Fibroblast of skin of left quadriceps (primary cell): ENCODE measurements around the gene PYM1.

ENCODE experiments used
- DNase-seq, 2 experiments: peaks; one replicate each; pipeline ENCODE4 v3.0.0-alpha.2; 2013; ENCODE audit warnings: low read depth in 2 of 2

PYM1 gene

DNA sequence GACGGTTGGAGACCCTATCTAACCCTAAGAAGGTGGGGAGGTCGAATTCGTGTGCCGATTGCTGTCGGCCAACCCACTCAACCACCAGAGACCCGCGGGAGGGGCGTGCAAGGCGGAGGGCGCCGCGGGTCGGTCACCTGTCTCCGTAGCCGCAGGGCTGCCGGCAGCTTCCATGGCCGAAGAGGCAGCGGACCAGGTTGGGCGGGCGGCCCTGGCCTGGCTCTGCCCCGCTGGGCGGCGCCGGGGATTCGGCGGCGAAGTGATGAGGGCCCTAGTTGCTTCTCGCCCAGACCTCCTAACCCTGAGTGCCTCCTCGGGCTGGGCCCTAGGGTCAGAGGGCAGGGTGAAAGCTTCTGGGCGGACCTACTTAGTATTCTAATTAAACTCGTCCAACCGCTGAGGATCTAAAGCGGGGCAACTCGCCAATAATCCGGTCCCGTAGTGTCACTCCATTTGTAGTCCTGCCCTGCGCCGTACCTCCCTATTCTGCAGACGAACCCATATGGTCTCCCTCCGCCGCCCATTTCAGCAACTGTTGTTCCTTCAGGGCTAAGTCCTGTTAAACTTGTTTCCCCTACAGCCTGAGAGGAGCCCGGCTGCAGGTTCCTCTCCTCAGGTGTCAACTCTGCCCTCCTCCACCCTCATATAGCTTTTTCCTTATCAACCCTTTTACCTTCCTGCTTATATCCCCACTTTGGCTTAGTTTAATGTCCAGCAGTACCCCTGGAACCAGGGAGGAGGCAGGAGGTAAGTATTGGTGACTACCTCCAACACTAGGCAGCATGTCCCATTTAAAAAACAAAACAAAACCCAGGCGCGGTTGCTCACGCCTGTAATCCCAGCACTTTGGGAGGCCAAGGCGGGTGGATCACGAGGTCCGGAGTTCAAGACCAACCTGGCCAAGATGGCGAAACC is at the start of gene PYM1:
PYM1 (minus strand) TSS at position 307 of the 915 bp plus-strand sequence; CDS start at position 174, 133 bp downstream.
- no peak for DNase-seq

DNA sequence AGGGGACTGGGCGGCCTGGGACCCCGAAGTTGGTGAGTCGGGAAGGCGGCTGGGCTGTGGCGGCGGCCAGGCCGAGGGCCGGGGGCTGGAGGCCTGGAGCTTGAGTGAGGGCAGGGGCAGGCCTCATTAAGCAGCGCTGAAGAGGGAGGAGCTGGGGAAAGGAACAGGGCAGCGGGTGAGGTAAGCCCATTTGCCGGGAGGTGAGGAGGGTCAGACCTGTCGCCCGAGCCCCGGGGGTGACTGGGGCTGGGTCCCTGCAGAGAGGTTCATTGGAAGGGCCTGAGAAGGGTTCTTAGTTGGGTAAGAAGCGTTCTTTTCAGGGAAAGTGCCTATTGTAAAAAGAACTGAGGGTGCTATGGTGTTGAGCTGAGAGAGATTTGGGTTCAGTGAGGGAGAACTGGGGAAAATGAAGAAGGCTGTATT is 46.6 kb upstream of the PYM1 start:
- DNase-seq, result no peak

DNA sequence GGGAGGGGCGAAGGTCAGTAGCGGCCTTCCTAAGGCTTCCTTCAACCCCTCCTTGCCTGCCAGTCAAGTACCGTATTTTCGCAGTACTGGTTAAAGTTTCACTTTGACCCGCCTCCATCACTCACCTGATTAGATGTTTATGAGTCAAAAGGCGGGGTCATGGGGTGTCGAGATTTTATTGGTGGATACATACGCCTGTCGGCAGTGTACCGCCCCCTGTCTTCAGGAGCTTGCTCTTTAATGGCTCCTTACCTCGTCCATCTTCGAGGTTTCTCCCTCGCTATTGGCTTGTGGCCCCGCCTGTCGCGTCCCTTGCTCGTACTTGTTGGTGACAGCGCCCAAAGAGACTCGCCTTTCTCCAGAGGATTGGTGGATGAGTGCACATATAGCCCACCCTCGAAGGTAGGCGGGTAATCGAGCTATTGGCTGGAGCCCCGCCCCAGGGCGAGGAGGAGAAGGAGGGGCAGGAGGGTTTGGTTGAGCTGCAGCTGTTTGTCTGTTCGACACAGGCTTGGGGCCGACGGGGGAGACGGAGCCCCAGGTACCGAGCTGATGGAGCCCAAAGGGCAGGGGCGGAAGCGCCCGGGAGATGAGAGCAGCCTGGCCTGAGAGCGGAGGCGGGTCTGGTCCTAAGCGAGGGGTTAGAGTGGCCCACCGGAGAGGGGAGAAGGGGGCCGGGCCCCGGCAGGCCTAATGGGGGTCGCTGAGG is 46.1 kb upstream of the PYM1 start, which contains the start of gene RAB5B:
RAB5B (plus strand) TSS at position 480 of the 709 bp plus-strand sequence. CDS start 12,883 bp downstream, outside the sequence.
- peak; percentile 100 for DNase-seq

DNA sequence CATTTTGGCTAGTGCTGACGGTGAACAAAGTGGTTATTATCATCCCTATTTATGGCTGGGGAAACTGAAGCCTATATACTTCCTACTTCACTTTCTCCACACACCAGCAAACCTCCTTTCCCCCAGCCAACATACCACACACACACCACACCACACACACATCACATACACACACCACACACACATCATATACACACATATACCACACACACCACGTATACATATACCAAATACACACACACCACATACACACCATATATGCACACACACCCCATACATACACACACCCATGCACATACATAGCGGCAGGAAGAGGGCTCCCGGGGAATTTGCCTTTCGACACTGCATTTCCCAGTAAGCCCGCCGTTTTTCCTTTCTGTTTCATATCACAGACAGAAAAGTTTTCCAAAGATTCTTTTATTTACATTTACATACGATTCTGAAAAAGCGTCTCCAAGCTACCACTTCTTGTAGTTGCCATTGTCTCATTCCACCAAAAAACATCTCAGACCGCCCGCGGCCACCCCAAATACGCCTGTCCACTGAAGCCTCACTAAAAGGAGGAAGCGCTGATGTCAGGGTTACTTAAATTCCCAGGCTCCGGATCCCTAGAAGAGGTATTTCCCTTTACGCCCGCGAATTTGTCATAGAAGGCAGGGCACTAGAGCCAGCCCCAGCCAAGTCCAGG is 45.4 kb upstream of the PYM1 start:
- DNase-seq, result no peak

DNA sequence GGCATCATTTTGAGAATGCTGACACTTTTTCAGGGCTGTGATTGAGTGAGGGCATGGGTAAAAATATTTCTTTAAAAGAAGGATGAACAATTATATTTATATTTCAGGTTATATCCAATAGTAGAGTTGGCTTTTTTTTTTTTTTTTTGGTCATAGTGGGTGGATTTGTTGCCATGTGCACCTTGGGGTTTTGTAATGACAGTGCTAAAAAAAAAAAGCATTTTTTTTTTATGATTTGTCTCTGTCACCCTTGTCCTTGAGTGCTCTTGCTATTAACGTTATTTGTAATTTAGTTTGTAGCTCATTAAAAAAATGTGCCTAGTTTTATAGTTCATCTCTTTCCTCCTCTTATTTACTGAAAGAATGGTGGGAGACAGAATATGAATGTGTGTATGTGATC is 44.8 kb upstream of the PYM1 start:
- DNase-seq, result no peak

DNA sequence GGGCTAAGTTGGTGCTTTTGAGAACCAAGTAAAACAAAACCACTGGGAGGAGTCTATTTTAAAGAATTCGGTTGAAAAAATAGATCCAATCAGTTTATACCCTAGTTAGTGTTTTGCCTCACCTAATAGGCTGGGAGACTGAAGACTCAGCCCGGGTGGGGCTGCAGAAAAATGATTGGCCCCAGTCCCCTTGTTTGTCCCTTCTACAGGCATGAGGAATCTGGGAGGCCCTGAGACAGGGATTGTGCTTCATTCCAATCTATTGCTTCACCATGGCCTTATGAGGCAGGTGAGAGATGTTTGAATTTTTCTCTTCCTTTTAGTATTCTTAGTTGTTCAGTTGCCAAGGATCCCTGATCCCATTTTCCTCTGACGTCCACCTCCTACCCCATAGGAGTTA is 44.3 kb upstream of the PYM1 start:
- DNase-seq, result no peak

DNA sequence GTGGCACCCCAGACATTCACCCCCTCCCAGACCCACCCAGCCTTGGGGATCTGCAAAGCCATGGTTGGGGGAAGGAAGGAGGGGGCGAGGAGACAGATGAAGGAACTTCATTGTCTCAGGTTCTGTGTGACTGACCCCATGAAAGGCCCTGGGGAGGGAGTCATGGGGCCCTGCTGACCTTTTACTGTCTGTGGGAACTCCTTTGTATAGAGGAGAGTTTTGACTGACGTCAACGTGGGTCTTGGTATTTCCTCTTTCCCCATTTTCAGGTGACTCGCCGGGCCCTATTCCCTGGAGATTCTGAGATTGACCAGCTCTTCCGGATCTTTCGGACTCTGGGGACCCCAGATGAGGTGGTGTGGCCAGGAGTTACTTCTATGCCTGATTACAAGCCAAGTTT is 43.1 kb upstream of the PYM1 start:
- DNase-seq, result no peak

DNA sequence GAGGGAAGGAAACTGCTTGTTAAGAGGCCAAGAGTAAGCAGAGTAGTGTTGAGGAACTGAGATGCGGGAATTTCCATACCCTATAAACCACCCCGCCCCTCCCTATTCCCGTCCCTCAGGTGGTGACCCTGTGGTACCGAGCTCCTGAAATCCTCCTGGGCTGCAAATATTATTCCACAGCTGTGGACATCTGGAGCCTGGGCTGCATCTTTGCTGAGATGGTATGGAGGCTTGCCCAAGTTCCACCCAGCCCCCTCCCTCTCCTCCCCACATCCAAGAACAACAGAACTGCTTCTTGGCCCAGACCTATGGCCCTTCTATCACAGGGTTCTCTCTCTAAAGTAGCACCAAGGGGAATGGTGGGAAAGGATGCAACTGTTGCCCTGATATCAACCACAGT is 41.7 kb upstream of the PYM1 start:
- no peak for DNase-seq

DNA sequence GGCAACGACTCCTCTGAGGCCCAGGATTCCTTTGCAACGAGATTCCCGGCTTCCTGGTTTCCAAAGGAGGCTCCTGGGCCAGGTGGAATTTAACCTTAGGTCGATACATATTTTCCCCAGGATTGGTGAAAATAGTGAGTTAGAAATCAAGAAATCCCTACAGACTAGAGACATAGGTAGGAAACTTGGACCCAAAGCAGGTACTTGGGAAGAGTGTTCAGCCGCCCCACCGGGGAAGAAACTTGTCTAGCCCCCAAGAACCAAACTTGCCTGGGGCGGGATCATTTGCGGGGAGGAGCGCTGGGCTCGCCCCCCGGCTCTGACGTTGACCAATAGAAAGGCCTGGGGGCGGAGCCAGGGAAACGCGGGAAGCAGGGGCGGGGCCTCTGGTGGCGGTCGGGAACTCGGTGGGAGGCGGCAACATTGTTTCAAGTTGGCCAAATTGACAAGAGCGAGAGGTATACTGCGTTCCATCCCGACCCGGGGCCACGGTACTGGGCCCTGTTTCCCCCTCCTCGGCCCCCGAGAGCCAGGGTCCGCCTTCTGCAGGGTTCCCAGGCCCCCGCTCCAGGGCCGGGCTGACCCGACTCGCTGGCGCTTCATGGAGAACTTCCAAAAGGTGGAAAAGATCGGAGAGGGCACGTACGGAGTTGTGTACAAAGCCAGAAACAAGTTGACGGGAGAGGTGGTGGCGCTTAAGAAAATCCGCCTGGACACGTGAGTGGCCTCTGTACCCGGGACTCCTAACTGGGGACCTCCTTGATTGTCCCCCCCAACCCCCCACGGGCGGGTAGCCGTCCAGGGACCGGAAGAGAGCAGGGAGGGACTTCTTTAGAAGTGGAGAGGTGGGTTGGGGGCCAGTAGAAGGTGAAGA is 39.0 kb upstream of the PYM1 start, which contains the start of gene CDK2:
CDK2 (plus strand) TSS at position 423 of the 874 bp plus-strand sequence; CDS start at position 602, 179 bp downstream.
- peak; percentile 37 to 42 for DNase-seq

DNA sequence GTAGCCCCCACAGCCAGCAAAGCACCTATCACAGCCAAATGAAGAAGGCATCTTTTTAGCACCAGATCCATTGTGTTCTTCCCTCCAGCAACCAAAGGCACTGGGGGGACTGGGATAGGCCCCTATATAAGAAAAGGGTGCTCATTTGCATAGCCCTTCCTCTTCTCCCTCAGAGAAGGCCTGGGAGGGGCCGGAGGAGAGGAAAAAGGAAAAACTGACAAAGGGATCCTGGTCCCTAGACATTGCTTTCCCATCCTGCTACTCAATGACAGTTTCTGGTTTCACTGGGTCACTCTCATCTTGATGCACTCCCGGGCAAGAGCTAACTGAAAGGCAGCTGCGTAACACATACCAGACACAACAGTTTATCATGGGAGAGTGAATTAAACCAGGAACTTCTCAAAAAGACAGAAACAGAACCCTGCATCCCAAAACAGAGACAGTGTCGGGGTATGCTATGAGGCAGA is 38.3 kb upstream of the PYM1 start, which contains the start of gene PMEL:
PMEL (minus strand) TSS at position 102 of the 467 bp plus-strand sequence; CDS start at position 71, 31 bp downstream.
- no peak for DNase-seq

DNA sequence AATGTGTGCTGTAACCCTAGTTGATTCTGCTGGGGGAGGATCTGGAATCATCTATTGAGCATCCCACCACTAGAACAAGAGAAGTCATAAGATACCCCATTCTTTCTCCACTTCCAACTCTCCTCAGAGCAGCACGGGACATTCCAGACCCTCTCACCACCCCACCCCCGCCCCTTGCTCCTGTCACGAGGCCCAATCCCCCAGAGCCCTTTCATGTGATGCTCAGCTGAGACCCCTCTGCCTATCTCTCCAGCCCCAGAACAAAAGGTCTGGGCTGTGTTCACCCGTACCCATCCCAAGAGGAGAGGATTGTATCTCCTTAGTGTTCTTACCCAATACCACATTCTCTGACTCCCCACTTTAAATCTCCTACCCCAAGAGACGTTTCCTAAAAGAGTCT is 37.5 kb upstream of the PYM1 start:
- DNase-seq, result no peak

DNA sequence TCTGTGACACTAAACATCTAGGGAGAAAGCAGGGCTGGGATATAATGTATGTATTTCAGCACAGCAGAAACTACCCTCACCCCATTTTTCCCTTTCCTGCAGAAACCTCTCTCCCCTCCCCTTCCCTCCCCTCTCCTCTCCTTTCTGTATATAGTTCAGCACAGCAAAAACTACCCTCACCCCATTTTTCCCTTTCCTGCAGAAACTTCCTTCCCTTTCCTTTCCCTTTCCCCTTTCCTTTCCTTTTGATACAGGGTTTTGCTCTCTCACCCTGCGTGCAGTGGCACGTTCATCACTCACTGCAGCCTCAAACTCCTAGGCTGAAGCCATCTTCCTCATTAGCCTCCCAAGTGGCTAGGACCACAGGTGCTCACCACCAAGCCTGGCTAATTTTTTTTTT is 36.1 kb upstream of the PYM1 start:
- no peak for DNase-seq

DNA sequence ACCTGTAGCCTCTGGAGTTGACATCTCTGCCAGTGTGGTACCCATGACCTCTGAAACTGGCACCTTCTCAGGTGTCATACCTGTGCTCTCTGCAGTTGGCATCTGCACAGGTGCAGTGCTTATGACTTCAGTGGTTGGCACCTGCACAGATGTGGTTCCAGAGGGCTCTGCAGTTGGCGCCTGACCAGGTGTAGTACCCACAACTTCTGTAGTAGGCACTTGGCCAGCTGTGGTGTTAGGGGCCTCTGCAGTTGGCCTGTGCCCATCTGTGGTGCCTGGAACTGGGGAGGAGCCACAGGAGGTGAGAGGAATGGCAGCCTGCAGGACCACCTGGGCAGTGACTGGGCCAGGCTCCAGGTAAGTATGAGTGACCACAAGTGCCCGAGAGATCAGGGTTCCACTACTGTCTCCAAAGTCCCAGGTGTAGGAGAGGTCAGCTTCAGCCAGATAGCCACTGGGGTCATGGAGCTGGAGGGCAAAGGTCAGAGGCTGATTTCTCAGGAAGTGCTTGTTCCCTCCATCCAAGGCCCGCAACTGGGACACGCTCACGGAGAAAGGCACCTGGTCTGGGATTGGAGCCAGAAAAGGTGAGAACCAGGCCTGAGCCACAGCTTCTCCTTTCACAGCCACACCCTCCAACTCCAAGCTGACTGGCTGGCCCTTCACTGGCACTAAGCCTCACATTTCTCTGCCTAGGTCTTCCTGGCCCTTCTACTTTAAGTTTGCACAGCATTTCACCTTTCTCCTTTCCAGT is 29.6 kb upstream of the PYM1 start:
- no peak for DNase-seq

DNA sequence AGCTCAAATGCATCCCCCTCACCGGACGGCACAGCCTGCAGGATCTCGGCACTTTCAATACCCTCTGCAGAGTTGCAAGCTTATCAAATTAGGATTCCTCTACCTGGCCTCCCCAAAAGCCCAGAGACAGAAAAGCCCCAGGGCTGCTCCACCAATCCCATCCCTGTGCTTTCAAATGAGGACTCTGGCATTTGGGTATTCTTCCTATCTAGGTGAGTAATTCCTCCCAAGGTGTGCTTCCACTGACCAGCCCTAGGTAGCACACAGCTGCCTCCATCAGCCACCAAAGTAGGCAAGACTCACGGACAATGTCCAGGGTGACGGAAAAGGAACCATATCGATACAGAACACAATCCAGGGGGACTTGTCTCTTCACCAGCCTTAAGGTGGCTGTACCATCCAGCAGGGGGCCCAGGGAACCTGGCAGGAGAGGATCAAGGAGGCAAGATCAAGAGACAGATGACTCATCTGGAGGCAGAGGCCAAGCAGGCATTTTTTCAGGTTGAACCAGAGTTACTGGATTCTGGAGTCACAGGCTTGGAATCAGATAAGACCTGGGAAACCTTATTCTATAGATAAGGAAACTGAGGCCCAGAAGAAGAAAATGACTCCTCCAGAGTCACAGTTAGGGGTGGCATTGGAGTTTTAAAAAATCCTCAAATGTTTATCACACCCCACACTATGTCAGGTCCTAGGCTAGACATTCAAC is 28.3 kb upstream of the PYM1 start:
- DNase-seq, result no peak

DNA sequence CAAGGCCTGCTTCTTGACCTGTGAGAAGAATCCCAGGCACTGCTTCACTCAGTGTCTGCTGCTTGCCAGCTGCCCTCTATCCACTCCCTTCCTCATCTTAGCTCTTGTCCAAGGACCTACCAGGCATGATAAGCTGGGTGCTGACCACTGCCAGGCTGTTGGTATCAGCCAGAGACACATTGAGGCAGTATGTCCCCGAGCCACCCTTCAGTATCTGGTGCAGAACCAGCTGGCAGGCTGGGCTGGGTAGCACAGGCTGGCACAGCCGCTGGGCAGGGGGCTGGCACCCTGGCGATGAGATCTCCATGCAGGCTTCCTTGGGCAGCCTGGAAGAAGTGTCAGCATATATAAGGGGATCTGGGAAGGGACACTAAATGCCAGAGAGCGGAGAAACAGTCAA is 27.6 kb upstream of the PYM1 start:
- DNase-seq, result no peak

DNA sequence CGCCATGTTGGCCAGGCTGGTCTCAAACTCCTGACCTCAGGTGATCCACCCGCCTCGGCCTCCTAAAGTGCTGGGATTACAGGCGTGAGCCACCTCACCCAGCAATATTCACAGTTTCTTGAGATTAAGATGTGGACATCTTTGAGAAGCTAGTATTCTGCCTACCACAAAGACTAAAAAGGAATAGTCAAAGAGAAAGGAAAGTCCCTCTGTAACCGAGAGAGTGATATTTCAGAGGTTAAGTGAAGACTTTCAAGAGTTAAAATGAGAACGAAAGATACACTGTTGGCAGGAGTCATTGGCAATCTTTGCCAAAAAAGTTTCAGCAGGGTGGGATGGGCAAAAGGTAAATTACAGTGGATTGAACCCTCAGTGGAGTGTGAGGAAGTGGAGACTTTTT is 18.9 kb upstream of the PYM1 start:
- no peak for DNase-seq

DNA sequence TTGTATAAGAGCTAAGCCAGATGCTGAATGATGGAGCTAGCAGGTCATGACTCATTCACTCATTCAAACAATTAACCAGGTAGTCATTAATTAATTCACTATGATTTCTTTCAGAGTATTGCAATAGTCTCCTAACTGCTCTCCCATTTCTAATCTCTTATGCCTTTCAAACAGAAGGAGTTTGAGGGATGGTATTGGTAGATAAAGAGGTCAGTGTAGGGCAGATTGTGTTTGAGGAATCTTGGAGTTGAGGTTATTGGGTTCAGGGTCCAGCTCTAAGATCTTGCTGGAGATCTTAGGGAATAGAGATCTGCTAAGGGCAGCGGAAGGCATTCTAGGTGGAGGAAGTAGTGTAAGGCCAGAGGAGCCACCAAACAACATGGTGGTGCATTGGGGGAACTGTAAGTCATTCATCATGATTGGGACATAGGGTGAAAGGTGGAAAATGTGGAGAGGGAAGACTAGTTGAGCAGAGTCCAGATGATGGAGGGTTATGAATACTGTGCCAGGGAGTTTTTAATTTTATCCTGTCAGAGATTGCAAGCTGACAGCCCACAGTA is 15.0 kb upstream of the PYM1 start:
- no peak for DNase-seq

DNA sequence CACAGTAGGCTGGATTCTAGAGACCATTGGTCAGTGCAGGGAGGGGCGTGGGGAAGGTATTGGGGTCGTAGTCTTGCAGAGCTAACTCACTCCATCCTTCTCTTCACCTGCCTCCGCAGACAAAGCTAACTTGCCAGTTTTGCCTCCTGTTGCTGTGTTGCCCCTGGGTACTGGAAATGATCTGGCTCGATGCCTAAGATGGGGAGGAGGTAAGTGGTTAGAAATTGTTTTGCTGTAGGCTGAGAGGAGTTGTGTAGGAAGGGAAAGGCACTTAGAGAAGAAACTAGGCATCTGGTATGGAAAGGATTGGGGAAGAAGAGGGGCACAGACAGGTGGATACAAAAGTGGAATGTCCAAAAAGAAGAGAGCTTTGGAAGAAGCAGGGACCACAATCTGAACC is 14.4 kb upstream of the PYM1 start:
- DNase-seq, result no peak

DNA sequence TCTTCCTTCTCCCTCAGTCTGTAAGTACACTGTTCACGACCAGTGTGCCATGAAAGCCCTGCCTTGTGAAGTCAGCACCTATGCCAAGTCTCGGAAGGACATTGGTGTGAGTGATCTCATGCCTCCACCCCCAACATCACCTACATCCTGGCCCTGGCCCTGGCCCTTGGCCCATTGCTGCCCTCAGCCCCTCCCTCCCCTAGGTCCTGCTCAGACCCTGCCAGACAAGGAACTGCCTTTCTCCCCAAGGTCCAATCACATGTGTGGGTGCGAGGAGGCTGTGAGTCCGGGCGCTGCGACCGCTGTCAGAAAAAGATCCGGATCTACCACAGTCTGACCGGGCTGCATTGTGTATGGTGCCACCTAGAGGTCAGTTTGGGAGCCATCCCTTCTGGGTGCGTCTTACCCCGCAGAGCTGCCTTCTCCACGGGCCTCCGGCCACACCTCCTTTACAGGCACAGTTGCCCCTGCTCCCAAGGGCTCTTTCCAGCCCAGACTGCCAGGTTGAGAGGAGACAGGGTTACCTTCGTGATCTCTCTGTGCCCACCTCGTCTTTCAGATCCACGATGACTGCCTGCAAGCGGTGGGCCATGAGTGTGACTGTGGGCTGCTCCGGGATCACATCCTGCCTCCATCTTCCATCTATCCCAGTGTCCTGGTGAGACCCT is 12.5 kb upstream of the PYM1 start:
- peak in 1 of 2 experiments; percentile 50 for DNase-seq
